Uterus (tissue), 4 donors: ENCODE measurements around the gene RNF112. TPM values are rescaled to one million over a fixed set of nuclear protein-coding genes. Genes with fewer than 3 reads are reported as not detected.
A peak's percentile ranks its signal among the peaks of the same experiment; 100 is the strongest.
"Not testable (repeated sequence)": the region's sequence is repeated elsewhere in the genome, so short reads cannot be mapped to it uniquely, and the experiment has no call there.

Experiments used
- DNase-seq, 2 donors: peaks; one replicate each; pipeline ENCODE4 v3.0.0-alpha.2; 2019 to 2020
- H3K27ac ChIP-seq, 2 donors: fragments of 200-600 bp; sonication (generic); 1 replicate in 1 of 2; 2 replicates in 1 of 2; pipeline ENCODE4 v1.5.1; 2016 to 2018
- H3K27me3 ChIP-seq, 2 donors: fragments of 200-600 bp; sonication (generic); one replicate each; pipeline ENCODE4 v1.5.1; 2018 to 2019; ENCODE audit warnings: control low read depth in 1 of 2
- H3K36me3 ChIP-seq, 2 donors: fragments of 200-600 bp; sonication (generic); one replicate each; pipeline ENCODE4 v1.5.1; 2019; ENCODE audit warnings: control low read depth in 1 of 2
- H3K4me1 ChIP-seq, 2 donors: fragments of 200-600 bp; sonication (generic); one replicate each; pipeline ENCODE4 v1.5.1; 2018 to 2019; ENCODE audit warnings: control low read depth in 1 of 2
- H3K4me3 ChIP-seq, 2 donors: fragments of 200-600 bp; sonication (generic); 1 replicate in 1 of 2; 2 replicates in 1 of 2; pipeline ENCODE4 v1.5.1; 2018 to 2019; ENCODE audit warnings: mild to moderate bottlenecking in 1 of 2
- H3K9me3 ChIP-seq, 2 donors: fragments of 200-600 bp; sonication (generic); one replicate each; pipeline ENCODE4 v1.5.1; 2019; ENCODE audit warnings: control low read depth in 1 of 2
- POLR2A ChIP-seq, 2 donors: fragments of 450-650 bp; IDR thresholded peaks; one replicate each; pipeline ENCODE4 v1.6.1; 2016; ENCODE audit warnings: antibody characterized with exemption in 2 of 2, mild to moderate bottlenecking in 1 of 2, moderate library complexity in 1 of 2
- intact Hi-C: fragments of 100-400 bp; cut with DNase I; formaldehyde crosslinking; loops from one replicate; pipeline ENCODE4 v1.15.1; 2023; ENCODE audit warnings: low total_unique reads
- total RNA-seq, 4 donors: library from RNA; depleted of rRNA in 3 of 4; stranded (reverse); fragments of >200 nt in 3 of 4; gene quantifications; one replicate each; pipeline versions ENCODE4 v1.1.0 to v1.2.4, GENCODE V29; 2014 to 2023
- TF ChIP-seq, protein P1 (sequence below), 4 experiments: fragments of 200-600 bp in 2 of 4; fragments of 450-650 bp in 2 of 4; sonication (generic) in 2 of 4; IDR thresholded peaks; one replicate each; pipeline ENCODE4 v1.5.1; 2016 to 2019; ENCODE audit warnings: antibody characterized with exemption in 4 of 4, mild to moderate bottlenecking in 2 of 4, moderate library complexity in 1 of 4
- donor health status: DM: yes; HTN: yes; CAD: no.

Gene RNF112
- total RNA-seq, 4 donors from 2014 or later = 0.88 to 14.7 (median 3.7) TPM

DNA sequence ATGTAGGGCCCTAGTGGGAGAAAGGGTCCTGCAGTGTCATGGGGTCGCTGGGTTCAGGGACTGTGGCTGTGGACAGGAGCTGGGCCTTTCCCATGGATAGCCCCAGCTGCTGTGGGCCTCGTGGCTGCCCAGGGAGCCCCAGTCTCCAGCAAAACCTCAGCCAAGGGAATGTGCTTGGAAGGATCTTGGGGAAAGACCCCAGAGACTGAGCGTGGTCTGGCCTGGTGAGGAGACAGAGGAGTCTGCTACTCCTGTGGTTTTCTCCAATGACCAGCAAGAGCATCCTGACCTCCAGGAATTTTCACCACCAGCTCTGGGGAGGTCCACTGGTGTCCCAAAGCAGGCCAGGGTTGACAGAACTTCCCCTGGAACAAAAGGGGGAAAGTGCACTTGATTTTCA, 42.3 kb downstream of the RNF112 start:
- peaks cover 3 to 7% of the 10 kb centered on the region in 2 donors for H3K4me1 ChIP-seq
- DNase-seq = no peak
- no peaks in the 10 kb centered on the region for H3K27me3 ChIP-seq
- TF ChIP-seq POLR2A (IDR thresholded peaks at IDR 0.05) = no peak
- TF ChIP-seq, protein P1, sequence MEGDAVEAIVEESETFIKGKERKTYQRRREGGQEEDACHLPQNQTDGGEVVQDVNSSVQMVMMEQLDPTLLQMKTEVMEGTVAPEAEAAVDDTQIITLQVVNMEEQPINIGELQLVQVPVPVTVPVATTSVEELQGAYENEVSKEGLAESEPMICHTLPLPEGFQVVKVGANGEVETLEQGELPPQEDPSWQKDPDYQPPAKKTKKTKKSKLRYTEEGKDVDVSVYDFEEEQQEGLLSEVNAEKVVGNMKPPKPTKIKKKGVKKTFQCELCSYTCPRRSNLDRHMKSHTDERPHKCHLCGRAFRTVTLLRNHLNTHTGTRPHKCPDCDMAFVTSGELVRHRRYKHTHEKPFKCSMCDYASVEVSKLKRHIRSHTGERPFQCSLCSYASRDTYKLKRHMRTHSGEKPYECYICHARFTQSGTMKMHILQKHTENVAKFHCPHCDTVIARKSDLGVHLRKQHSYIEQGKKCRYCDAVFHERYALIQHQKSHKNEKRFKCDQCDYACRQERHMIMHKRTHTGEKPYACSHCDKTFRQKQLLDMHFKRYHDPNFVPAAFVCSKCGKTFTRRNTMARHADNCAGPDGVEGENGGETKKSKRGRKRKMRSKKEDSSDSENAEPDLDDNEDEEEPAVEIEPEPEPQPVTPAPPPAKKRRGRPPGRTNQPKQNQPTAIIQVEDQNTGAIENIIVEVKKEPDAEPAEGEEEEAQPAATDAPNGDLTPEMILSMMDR (IDR thresholded peaks at IDR 0.05) = no peak
- intact Hi-C loops = no loop called here
- no peaks in the 10 kb centered on the region for H3K36me3 ChIP-seq
- H3K9me3 ChIP-seq = no peaks in the 10 kb centered on the region
- no peak overlapping the region for H3K4me3 ChIP-seq
- no peak overlapping the region for H3K27ac ChIP-seq

DNA sequence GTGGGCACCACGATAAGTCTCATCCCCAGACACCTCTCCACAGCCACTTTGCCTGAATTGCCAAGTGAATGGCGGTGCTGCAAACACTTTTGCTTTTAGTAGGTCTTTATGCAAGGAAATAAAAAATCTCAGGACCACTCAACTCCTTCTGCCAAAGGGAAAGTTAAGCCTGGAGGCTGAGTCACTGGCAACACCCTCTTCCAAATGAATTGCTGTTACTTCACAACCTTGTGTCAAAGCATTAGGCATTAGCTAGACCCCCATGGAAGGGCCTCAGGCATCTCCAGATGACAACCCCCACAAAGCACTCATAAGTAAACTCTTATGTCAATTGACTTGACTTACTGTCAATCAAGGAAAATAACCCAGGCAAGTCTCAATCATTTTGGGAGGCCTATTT, 43.0 kb downstream of the RNF112 start:
- TF ChIP-seq POLR2A (IDR thresholded peaks at IDR 0.05) = no peak
- TF ChIP-seq, protein P1 (IDR thresholded peaks at IDR 0.05) = no peak
- intact Hi-C loops = no loop called here
- H3K4me1 ChIP-seq = peaks cover 0 to 7% of the 10 kb centered on the region in 2 donors
- no peaks in the 10 kb centered on the region for H3K36me3 ChIP-seq
- no peak overlapping the region for H3K27ac ChIP-seq
- no peaks in the 10 kb centered on the region for H3K9me3 ChIP-seq
- no peak for DNase-seq
- no peaks in the 10 kb centered on the region for H3K27me3 ChIP-seq
- H3K4me3 ChIP-seq = no peak overlapping the region

DNA sequence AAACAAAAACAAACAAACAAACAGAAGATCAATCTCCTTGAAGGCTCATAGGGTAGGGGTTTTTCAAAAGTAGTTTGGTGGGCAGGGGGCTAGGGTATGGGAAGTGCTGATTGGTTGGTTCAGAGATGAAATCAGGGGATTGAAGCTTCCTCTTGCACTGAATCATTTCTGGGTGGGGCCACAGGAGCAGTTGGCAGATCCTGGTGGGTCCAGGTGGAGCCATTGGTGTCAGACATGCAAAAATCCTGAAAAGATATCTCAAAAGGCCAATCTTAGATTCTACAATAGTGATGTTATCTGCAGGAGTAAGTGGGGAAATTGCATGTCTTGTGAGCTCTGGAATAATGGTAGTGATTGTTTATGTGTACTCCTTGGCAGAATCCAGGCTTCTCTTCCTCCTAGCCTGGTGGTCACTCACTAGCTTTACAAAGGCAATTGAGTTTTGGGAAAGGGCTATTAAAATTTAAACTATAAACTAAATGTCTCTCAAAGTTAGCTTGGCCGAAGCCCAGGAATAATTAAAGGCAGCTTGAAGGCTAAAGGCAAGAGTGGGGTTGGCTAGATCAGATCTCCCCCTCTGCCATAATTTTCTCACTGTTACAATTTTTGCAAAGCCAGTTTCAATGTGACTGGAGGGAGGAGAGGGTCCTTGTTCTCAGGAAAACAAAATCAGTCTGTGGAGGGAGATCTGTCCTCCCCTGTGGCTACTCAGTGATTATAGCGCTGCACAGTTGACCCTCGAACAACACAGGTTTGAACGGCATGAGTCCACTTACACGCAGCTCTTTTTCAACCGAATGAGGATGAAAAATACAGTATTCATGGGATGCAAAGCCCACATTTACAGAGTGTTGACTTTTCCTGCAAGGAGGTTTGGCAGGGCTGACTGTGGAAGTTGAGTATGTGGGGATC, 45.2 kb downstream of the RNF112 start:
- H3K9me3 ChIP-seq = no peaks in the 10 kb centered on the region
- intact Hi-C loops = no loop called here
- H3K36me3 ChIP-seq = no peaks in the 10 kb centered on the region
- no peak overlapping the region for H3K27ac ChIP-seq
- peaks cover 0 to 8% of the 10 kb centered on the region in 2 donors for H3K4me1 ChIP-seq
- TF ChIP-seq POLR2A (IDR thresholded peaks at IDR 0.05) = no peak
- TF ChIP-seq, protein P1 (IDR thresholded peaks at IDR 0.05) = no peak
- no peak overlapping the region for H3K4me3 ChIP-seq
- no peak for DNase-seq
- no peaks in the 10 kb centered on the region for H3K27me3 ChIP-seq

DNA sequence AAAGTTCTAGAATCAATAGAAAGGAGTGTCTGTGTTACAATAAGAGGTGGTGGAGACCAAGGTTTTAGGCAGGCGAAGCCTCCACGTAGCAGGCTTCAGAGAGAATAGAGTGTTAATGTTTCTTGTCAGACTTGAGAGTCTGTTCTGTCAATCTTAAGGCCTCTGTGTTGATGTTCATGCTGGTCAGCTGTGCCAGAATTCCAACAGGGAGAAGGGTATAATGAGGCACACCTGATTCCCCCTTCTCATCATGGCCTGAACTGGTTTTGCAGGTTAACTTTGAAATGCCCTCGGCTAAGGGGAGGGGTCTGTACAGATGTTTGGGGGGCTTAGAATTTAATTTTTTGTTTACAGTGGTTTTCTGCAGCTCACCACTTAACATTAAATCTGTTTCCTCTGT, 46.0 kb downstream of the RNF112 start:
- peaks cover 0 to 9% of the 10 kb centered on the region in 2 donors for H3K4me1 ChIP-seq
- H3K9me3 ChIP-seq = no peaks in the 10 kb centered on the region
- intact Hi-C loops = no loop called here
- TF ChIP-seq POLR2A (IDR thresholded peaks at IDR 0.05) = no peak
- TF ChIP-seq, protein P1 (IDR thresholded peaks at IDR 0.05) = no peak
- H3K36me3 ChIP-seq = no peaks in the 10 kb centered on the region
- no peak overlapping the region for H3K27ac ChIP-seq
- no peaks in the 10 kb centered on the region for H3K27me3 ChIP-seq
- no peak overlapping the region for H3K4me3 ChIP-seq
- DNase-seq = no peak

DNA sequence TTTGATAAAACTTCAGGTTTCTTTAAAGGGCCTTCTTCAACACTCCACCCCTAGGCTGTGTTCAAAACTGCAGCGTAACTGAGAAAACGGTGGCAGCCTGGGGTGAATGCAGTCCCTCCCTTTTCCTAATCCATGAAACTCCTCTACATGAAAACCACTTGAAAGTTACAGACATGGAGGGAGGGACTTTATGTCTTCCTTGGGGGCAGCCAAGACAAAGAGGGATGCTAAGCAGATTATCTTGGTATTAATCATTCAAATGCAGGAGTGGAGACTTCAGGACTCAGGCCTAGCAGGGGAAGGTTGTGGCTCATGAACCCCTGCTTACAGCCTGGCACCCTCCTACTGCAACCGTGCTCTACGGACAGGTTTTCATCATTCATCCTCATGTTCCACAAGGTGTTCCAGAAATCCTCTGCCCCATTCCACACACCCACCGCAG, 46.8 kb downstream of the RNF112 start:
- no peak for DNase-seq
- Histone ChIP-seq H3K27ac (no peak overlapping the region), H3K9me3 (no peaks in the 10 kb centered on the region), H3K4me1 (peaks cover 0 to 9% of the 10 kb centered on the region in 2 donors), H3K27me3 (no peaks in the 10 kb centered on the region), H3K4me3 (no peak overlapping the region), H3K36me3 (no peaks in the 10 kb centered on the region)
- intact Hi-C loops = no loop called here
- TF ChIP-seq, protein P1 (IDR thresholded peaks at IDR 0.05) = no peak
- no peak for TF ChIP-seq POLR2A (IDR thresholded peaks at IDR 0.05)

DNA sequence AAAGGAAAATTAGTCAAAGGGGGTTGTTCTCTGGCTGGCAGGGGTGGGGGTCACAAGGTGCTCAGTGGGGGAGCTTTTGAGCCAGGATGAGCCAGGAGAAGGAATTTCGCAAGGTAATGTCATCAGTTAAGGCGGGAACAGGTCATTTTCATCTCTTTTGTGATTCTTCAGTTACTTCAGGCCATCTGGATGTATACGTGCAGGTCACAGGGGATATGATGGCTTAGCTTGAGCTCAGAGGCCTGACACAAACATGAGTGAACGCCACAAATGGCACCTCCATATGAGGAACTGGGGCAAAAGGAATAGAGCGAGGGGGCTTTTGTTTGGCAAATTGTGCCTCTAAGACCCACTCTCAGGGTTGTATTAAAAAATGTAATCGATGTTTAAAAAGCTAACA, 47.4 kb downstream of the RNF112 start:
- H3K4me1 ChIP-seq, H3K27me3 ChIP-seq, DNase-seq, H3K4me3 ChIP-seq, intact Hi-C loops, H3K36me3 ChIP-seq, H3K27ac ChIP-seq, H3K9me3 ChIP-seq: not testable (repeated sequence)

DNA sequence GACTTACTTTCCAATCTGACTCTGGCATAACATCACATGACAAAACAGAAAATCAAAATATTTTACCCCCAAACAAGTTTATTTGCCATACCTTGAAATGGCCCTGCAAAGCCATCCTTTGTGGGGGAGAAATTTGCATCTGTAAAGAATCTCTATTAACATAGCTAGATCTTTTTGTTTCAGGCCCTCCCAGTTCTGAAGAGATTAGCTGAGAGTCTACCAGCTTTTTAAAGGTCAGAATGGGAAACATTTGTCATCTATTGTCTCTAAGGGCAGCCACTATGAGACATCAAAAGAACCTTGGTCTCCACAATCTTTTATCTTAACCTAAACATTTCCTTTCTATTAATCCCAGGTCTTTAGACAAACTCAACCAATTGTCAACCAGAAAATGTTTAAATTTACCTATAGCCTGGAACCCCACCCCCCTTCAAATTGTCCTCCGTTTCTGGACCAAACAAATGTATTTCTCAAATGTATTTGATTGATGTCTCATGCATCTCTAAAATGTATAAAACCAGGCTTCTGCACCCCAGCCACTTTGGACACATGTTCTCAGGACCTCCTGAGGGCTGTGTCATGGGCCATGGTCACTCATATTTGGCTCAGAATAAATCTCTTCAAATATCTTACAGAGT, 48.1 kb downstream of the RNF112 start:
- DNase-seq = peak in 1 of 2 donors; percentile 1
- H3K27ac ChIP-seq, intact Hi-C loops, H3K9me3 ChIP-seq, H3K36me3 ChIP-seq, H3K4me1 ChIP-seq, H3K4me3 ChIP-seq, H3K27me3 ChIP-seq: not testable (repeated sequence)
